Stimulated activated naive B cell treated with anti-CD40 and anti-IgM and Interleukin-4, amounts not matched to agents 10 μg/mL and 1 μg/mL and 100 μg/mL, for 72 hours (primary cell): ENCODE data around the gene IQCK.

ENCODE experiments used
- ATAC-seq, 2 donors: fragments of 150-1000 bp; cut with Tn5 transposase; replicated peaks; 2 replicates each; pipeline ENCODE4 v1.10.0; 2021; ENCODE audit warnings: moderate library complexity in 1 of 2
- DNase-seq: peaks from one replicate; pipeline ENCODE4 v3.0.0; 2021
- H3K27ac Mint-ChIP-seq: one replicate; pipeline ENCODE4 v1.8.0; 2022; ENCODE audit warnings: mild to moderate bottlenecking, mixed read lengths
- H3K27me3 Mint-ChIP-seq, 2 donors: one replicate each; pipeline ENCODE4 v1.8.0; 2022; ENCODE audit warnings: mixed read lengths in 2 of 2
- H3K36me3 Mint-ChIP-seq, 2 donors: one replicate each; pipeline ENCODE4 v1.8.0; 2022; ENCODE audit warnings: mixed read lengths in 2 of 2, mild to moderate bottlenecking in 1 of 2
- H3K4me1 Mint-ChIP-seq, 2 donors: one replicate each; pipeline ENCODE4 v1.8.0; 2022; ENCODE audit warnings: mixed read lengths in 2 of 2, mild to moderate bottlenecking in 1 of 2
- H3K4me3 Mint-ChIP-seq, 2 donors: one replicate each; pipeline ENCODE4 v1.8.0; 2022; ENCODE audit warnings: mild to moderate bottlenecking in 2 of 2, mixed read lengths in 2 of 2, moderate library complexity in 1 of 2
- H3K9me3 Mint-ChIP-seq, 2 donors: one replicate each; pipeline ENCODE4 v1.8.0; 2022; ENCODE audit warnings: mixed read lengths in 2 of 2, mild to moderate bottlenecking in 1 of 2

Gene IQCK

GRCh38 chr16:19844945-19845641 is 127.0 kb downstream of the IQCK start:
- Mint-ChIP-seq H3K27me3 (no peaks in the 10 kb centered on the region), H3K9me3 (no peaks in the 10 kb centered on the region), H3K4me1 (no peaks in the 10 kb centered on the region), H3K4me3 (no peak overlapping the region), H3K27ac (no peak overlapping the region), H3K36me3 (no peaks in the 10 kb centered on the region)
- ATAC-seq (no peak), DNase-seq (no peak)

DNA sequence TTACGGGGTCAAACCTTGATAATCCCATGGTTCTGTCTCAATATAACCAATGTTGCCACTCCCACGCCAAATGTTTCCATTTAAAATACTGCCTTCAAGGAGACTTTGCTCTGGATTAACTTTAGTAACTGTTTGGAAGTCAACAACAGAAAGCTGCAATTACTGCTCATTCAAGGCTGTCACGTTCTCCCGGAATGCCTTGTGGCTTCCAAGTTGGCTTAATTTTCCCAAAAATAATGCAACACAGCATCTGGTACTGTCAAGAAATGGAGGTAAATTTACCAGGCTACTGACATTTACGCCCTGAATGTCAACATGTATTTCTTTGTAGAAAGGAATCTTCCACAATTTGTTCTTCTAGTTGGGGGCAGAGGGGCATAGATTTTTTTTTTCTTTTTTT is 128.4 kb downstream of the IQCK start:
- no peaks in the 10 kb centered on the region for H3K36me3 Mint-ChIP-seq
- H3K27me3 Mint-ChIP-seq, result no peaks in the 10 kb centered on the region
- no peak for DNase-seq

GRCh38 chr16:19848756-19849155 is 130.7 kb downstream of the IQCK start:
- H3K27ac Mint-ChIP-seq, result no peak overlapping the region
- no peaks in the 10 kb centered on the region for H3K27me3 Mint-ChIP-seq
- no peaks in the 10 kb centered on the region for H3K4me1 Mint-ChIP-seq
- H3K36me3 Mint-ChIP-seq, result peaks cover 0 to 1% of the 10 kb centered on the region in 2 donors
- no peak for DNase-seq
- H3K4me3 Mint-ChIP-seq, result no peak overlapping the region
- no peak for ATAC-seq
- H3K9me3 Mint-ChIP-seq, result no peaks in the 10 kb centered on the region

More for the DNA sequence above, 128.4 kb downstream of the IQCK start:
- Mint-ChIP-seq H3K4me1 (no peaks in the 10 kb centered on the region), H3K27ac (no peak overlapping the region), H3K9me3 (no peaks in the 10 kb centered on the region), H3K4me3 (no peak overlapping the region)
- no peak for ATAC-seq

- H3K27ac Mint-ChIP-seq, result no peak overlapping the region
- peaks cover 0 to 6% of the 10 kb centered on the region in 2 donors for H3K4me1 Mint-ChIP-seq
- H3K4me3 Mint-ChIP-seq, result no peak overlapping the region
- peaks cover 0 to 1% of the 10 kb centered on the region in 2 donors for H3K36me3 Mint-ChIP-seq
- no peaks in the 10 kb centered on the region for H3K9me3 Mint-ChIP-seq
- DNase-seq, result no peak
- no peak for ATAC-seq
- no peaks in the 10 kb centered on the region for H3K27me3 Mint-ChIP-seq
Observed at GRCh38 chr16:19850131-19850817, 132.2 kb downstream of the IQCK start.

DNA sequence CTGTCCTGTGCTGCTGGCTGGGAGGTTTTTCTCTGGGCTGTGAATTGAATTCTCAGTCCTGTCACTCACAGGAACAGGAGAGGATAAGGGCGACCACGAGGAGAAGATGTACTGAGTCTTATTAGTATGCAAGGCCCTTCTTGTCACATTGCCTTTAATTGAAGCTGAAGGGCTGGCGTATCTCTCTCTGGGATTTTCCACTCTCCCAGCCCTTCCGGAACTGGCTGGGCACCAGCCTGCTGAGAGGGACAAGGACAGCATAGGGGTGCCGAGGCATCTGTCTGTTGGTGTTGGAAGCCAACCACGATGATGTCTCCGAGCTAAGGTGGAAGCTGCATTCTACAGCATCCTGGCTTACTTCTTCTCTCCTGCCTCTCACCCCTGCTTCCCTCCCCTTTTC is 133.4 kb downstream of the IQCK start:
- H3K27me3 Mint-ChIP-seq, result no peaks in the 10 kb centered on the region
- DNase-seq (no peak), ATAC-seq (no peak)
- no peak overlapping the region for H3K27ac Mint-ChIP-seq
- peaks cover 0 to 6% of the 10 kb centered on the region in 2 donors for H3K4me1 Mint-ChIP-seq
- H3K4me3 Mint-ChIP-seq, result no peak overlapping the region
- peaks cover 0 to 1% of the 10 kb centered on the region in 2 donors for H3K36me3 Mint-ChIP-seq
- H3K9me3 Mint-ChIP-seq, result no peaks in the 10 kb centered on the region

DNA sequence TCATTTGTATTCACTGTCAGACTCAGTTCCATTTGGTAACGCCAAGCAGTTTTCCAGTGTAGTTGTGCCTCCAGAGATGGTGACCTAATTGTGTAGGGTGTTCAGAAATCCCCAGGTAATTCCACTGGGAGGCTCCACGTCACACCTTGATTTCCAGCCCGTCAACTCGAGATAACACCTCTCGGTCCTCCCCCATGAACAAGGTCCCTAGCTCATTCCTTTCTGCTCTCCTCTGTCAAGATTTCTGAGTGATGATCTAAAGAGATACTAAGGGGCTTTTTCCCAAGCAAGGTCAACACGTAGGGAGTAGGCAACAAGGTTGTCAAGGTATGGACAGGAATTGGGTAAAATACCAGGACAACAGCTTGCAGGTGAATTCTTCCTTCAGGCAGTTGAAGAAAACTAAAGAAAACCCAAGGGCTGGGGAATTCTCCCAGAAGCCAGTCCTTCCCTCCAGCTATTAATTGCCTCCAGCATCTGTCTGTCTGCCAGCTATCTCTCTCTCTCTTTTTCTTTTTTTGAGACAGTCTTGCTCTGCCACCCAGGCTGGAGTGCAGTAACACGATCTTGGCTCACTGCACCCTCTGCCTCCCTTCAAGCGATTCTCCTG is 135.2 kb downstream of the IQCK start:
- Mint-ChIP-seq H3K27me3 (no peaks in the 10 kb centered on the region), H3K36me3 (peaks cover 0 to 1% of the 10 kb centered on the region in 2 donors), H3K4me3 (no peak overlapping the region), H3K9me3 (no peaks in the 10 kb centered on the region), H3K27ac (no peak overlapping the region), H3K4me1 (peaks cover 0 to 6% of the 10 kb centered on the region in 2 donors)
- DNase-seq (no peak), ATAC-seq (no peak)

GRCh38 chr16:19853742-19854542 is 135.9 kb downstream of the IQCK start:
- peak in 1 of 2 donors; percentile 46 for ATAC-seq
- H3K4me1 Mint-ChIP-seq, result peaks cover 0 to 6% of the 10 kb centered on the region in 2 donors
- peaks cover 0 to 1% of the 10 kb centered on the region in 2 donors for H3K36me3 Mint-ChIP-seq
- no peak overlapping the region for H3K4me3 Mint-ChIP-seq
- H3K27ac Mint-ChIP-seq, result peak overlapping the region; percentile 71
- no peaks in the 10 kb centered on the region for H3K27me3 Mint-ChIP-seq
- no peaks in the 10 kb centered on the region for H3K9me3 Mint-ChIP-seq
- no peak for DNase-seq

DNA sequence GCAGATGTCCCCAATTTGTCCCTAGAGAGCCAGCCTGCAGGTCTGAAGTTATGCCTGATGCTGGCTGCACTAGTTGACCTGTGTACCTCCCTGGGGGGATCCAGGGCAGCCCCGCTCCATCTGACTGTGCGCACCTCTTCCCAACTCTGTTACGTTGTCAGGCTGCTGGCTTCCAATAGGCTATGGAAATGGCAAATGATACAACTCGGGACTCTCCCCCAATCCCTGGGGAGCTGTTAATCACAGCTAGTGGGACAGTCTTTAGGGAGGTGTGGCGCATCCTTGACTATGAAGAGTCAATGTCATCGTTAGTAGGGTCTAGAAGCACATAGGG is 136.4 kb downstream of the IQCK start:
- peaks cover 0 to 1% of the 10 kb centered on the region in 2 donors for H3K36me3 Mint-ChIP-seq

DNA sequence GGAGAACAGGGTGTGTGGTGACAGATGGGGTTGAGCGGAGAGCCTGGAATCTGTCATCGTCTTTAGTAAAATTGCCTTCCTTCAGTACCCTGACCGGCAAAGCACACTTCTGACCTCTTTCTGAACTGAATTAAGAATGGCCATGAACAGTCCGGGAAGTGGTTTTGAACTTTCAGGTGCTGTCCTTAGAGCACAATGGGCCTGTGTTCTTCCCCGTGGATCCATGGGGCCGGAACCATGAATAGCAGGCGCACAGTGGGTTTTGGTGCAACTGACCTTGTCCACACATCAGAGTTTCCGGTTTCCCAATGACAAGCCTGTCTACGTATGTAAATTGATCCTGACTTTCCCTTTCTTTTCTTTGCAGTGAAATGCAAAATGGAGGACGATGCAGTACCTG is 138.0 kb downstream of the IQCK start:
- Mint-ChIP-seq H3K4me3 (no peak overlapping the region), H3K27me3 (no peaks in the 10 kb centered on the region), H3K4me1 (peaks cover 0 to 6% of the 10 kb centered on the region in 2 donors), H3K27ac (no peak overlapping the region), H3K36me3 (peaks cover 0 to 1% of the 10 kb centered on the region in 2 donors), H3K9me3 (no peaks in the 10 kb centered on the region)
- DNase-seq, result no peak
- ATAC-seq, result no peak

More for the DNA sequence above, 136.4 kb downstream of the IQCK start:
- no peak overlapping the region for H3K4me3 Mint-ChIP-seq
- H3K27me3 Mint-ChIP-seq, result no peaks in the 10 kb centered on the region
- DNase-seq, result peak; percentile 11
- H3K9me3 Mint-ChIP-seq, result no peaks in the 10 kb centered on the region
- peaks cover 0 to 6% of the 10 kb centered on the region in 2 donors for H3K4me1 Mint-ChIP-seq
- H3K27ac Mint-ChIP-seq, result no peak overlapping the region
- peak in 1 of 2 donors; percentile 86 for ATAC-seq

DNA sequence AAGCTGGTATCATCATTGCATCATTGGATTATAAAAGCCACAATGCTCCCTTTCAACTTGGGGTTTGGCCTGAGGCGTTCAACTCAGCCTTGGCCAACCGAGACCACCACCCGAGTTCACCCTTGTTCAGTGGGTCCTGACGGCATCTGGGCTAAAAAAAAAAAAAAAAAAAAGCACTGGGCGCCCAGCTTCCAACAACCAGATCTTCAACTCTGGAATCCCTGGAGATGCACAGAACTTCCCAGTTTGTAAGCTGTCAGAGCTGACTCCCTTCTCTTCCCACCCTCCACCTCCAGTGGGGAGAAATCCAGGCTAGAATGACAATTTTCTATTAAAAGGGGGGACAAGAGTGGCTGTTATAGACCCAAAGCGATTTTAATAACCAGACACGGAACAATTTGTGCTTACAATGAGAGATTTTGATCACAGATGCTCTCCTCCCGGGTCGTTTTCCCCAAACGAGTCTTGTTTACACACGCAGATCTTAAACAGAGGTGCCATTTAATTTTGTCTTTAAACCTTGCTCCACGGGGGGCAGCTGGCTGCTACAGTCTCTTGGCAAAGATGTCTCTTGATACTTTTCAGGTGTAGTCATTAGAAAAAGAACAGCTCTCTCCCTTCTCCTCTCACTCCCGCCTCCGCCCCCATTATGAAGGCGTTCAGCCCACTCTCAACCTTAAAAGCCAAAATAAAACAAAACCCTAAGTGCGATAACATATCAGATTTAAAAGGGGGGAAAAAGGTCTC is 139.7 kb downstream of the IQCK start:
- Mint-ChIP-seq H3K4me3 (no peak overlapping the region), H3K27ac (no peak overlapping the region), H3K4me1 (peaks cover 0 to 6% of the 10 kb centered on the region in 2 donors), H3K27me3 (no peaks in the 10 kb centered on the region), H3K36me3 (peaks cover 0 to 1% of the 10 kb centered on the region in 2 donors), H3K9me3 (no peaks in the 10 kb centered on the region)
- ATAC-seq, result no peak
- DNase-seq, result no peak

DNA sequence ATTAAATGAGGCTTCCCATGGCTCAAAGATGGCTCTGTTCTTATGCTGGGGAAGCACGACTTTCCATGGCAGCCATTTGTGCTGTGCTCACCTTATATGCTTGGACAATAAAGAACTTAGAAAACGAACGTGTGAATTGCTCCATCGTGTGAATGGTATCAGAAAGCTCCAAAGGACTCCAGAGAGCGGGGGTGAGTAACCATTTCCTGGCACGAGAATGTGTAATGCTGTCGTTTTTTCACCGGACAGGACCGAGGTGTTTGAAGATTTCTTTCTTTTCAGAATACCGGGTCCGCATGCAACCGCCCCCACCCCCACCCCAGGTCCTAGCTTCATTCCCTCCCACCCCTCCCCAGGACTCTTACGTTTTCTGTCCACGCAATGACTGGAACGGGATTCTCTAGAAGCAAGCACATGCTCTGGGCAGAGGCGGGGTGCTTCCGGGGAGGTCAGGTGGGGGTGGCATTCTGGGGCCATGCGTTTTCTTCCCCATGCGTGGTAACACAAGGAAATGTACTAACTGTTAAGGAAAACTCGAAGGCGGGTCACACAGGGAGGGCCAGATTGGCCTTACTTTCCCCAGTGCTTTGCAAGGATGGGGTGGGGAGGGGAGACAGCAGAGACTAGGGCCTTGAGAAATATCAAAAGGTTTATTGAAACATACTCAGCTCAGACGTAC is 140.4 kb downstream of the IQCK start:
- Mint-ChIP-seq H3K27ac (no peak overlapping the region), H3K4me3 (no peak overlapping the region), H3K4me1 (peaks cover 0 to 6% of the 10 kb centered on the region in 2 donors), H3K27me3 (no peaks in the 10 kb centered on the region), H3K36me3 (peaks cover 0 to under 1% of the 10 kb centered on the region in 2 donors), H3K9me3 (no peaks in the 10 kb centered on the region)
- ATAC-seq (no peak), DNase-seq (no peak)

DNA sequence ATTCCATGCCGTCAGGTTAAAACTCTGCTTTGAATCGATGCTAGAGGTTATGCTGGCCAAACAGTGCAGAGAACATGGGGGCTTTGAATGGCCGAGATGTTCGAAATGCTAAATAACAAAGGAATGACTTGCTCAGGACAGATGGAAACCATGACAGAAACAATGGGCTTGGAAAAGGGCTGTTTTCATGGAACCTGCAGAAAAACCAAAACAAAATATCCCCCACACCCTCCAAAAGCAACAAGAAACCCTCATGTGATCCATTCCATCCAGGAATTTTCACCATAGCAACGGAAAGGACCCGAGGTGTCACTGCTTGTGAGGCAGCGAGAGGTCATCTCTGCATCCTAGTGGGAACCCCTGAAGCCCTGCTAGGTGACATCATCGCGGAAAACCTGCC is 141.1 kb downstream of the IQCK start:
- ATAC-seq (no peak), DNase-seq (no peak)
- H3K27ac Mint-ChIP-seq, result no peak overlapping the region
- H3K4me1 Mint-ChIP-seq, result peaks cover 0 to 5% of the 10 kb centered on the region in 2 donors
- H3K36me3 Mint-ChIP-seq, result no peaks in the 10 kb centered on the region
- H3K9me3 Mint-ChIP-seq, result no peaks in the 10 kb centered on the region
- H3K4me3 Mint-ChIP-seq, result no peak overlapping the region
- H3K27me3 Mint-ChIP-seq, result no peaks in the 10 kb centered on the region

GRCh38 chr16:19859603-19860002 is 141.5 kb downstream of the IQCK start:
- Mint-ChIP-seq H3K4me3 (no peak overlapping the region), H3K36me3 (no peaks in the 10 kb centered on the region), H3K4me1 (peaks cover 0 to 1% of the 10 kb centered on the region in 2 donors), H3K9me3 (no peaks in the 10 kb centered on the region), H3K27me3 (no peaks in the 10 kb centered on the region), H3K27ac (no peak overlapping the region)
- no peak for DNase-seq
- no peak for ATAC-seq
